Ishikawa (cell line): ENCODE results near the gene ZNF644.
A peak's percentile ranks its signal among the peaks of the same experiment; 100 is the strongest.

Experiments used
- CEBPB ChIP-seq: IDR thresholded peaks from 2 replicates; pipeline ENCODE4 v1.6.1; 2012
- CREB1 ChIP-seq: IDR thresholded peaks from 2 replicates; pipeline ENCODE4 v1.6.1; 2012; ENCODE audit warnings: low read depth
- EP300 ChIP-seq: IDR thresholded peaks from 2 replicates; pipeline ENCODE4 v1.6.1; 2012; ENCODE audit warnings: borderline replicate concordance
- MAX ChIP-seq: IDR thresholded peaks from 2 replicates; pipeline ENCODE4 v1.6.1; 2012
- RAD21 ChIP-seq: IDR thresholded peaks from 2 replicates; pipeline ENCODE4 v1.6.1; 2012; ENCODE audit warnings: low read depth
- TCF12 ChIP-seq: IDR thresholded peaks from 2 replicates; pipeline ENCODE4 v1.6.1; 2012; ENCODE audit warnings: low read depth
- TEAD4 ChIP-seq: IDR thresholded peaks from 2 replicates; pipeline ENCODE4 v1.6.1; 2012
- YY1 ChIP-seq: IDR thresholded peaks from 2 replicates; pipeline ENCODE4 v1.6.1; 2012; ENCODE audit warnings: low read depth
- ZBTB7A ChIP-seq: IDR thresholded peaks from 2 replicates; pipeline ENCODE4 v1.6.1; 2012; ENCODE audit warnings: low read depth

- TF ChIP-seq YY1: peak; percentile 73
- no peak for TF ChIP-seq EP300
- no peak for TF ChIP-seq CREB1
- 0 out of 2 replicates have a peak, but pooled peaks have one; percentile 12 for TF ChIP-seq TEAD4
- TF ChIP-seq CEBPB: no peak
- TF ChIP-seq MAX: no peak
- TF ChIP-seq RAD21: no peak
- no peak for TF ChIP-seq TCF12
- TF ChIP-seq ZBTB7A: no peak
These were observed 709 bp downstream of the ZNF644 start for GRCh38 chr1:91020967-91021685.
